K562 (cell line): ENCODE data around the gene ETHE1. TPM values are rescaled to one million over a fixed set of nuclear protein-coding genes. Genes with fewer than 3 reads are reported as not detected.

Experiments used
- ATAC-seq: fragments of 200-7000 bp; cut with Tn5 transposase; 3 replicates; pipeline ENCODE4 v1.9.1; 2020; ENCODE audit warnings: moderate library complexity
- BruUV-seq: library from RNA; stranded (reverse); fragments of 400-500 nt; replicated peaks from 2 replicates; lab custom pipeline; 2021; lab: Mats Ljungman, UMichigan
- CTCF ChIA-PET: fragments of 300-600 bp; formaldehyde crosslinking; extraction: SDS; loops from one replicate; lab custom pipeline; 2021; ENCODE audit warnings: low intra/inter-chr PET ratio; lab: Yijun Ruan, JAX
- POLR2A ChIA-PET: fragments of 300-600, 350-650 bp; sonication (Branson Sonifier 250); formaldehyde crosslinking; extraction: SDS; loops from one replicate; lab custom pipeline; 2021; ENCODE audit warnings: antibody characterized with exemption, inconsistent platforms; lab: Yijun Ruan, JAX
- DNase-seq, 4 experiments: peaks; one replicate each; pipeline versions ENCODE4 v3.0.0 to v3.0.0-alpha.2; 2011 to 2018; ENCODE audit warnings: low spot score in 3 of 4, mixed read lengths in 3 of 4; ENCODE audit errors: extremely low read depth in 1 of 4
- FAIRE-seq: peaks from 2 replicates; lab custom pipeline; 2011; peaks lifted over from hg19 to GRCh38; lab: Jason Lieb, UNC
- H2AFZ ChIP-seq: 2 replicates; pipeline ENCODE4 v1.6.0; 2011; ENCODE audit warnings: low read depth, low read length, control low read depth, inconsistent platforms
- H3K27ac ChIP-seq: fragments of 200-600 bp; 3 replicates; pipeline ENCODE4 v1.8.0; 2011; ENCODE audit warnings: low read depth, mild to moderate bottlenecking, control low read depth, inconsistent platforms, low read length, moderate library complexity, mixed read lengths; ENCODE audit errors: extremely low read depth
- H3K27me3 ChIP-seq, 2 experiments: fragments of 300-600 bp in 1 of 2; 2 replicates in 1 of 2; 3 replicates in 1 of 2; pipeline versions ENCODE4 v1.6.0 to v1.8.0; 2011; ENCODE audit warnings: inconsistent platforms in 2 of 2, low read length in 2 of 2, mild to moderate bottlenecking in 1 of 2, mixed read lengths in 1 of 2, moderate library complexity in 1 of 2; ENCODE audit not compliant: control insufficient read depth in 2 of 2, insufficient read depth in 2 of 2
- H3K36me3 ChIP-seq: fragments of 300-600 bp; 3 replicates; pipeline ENCODE4 v1.8.0; 2011; ENCODE audit warnings: mild to moderate bottlenecking, low read length, inconsistent platforms; ENCODE audit not compliant: control insufficient read depth, insufficient read depth
- H3K4me1 ChIP-seq, 2 experiments: fragments of 200-600 bp in 1 of 2; replicated peaks in 1 of 2; 2 replicates in 1 of 2; 3 replicates in 1 of 2; pipeline versions ENCODE4 v1.5.1 to v1.8.0; 2011; ENCODE audit warnings: inconsistent platforms in 2 of 2, low read length in 2 of 2, mild to moderate bottlenecking in 1 of 2, mixed read lengths in 1 of 2, moderate library complexity in 1 of 2; ENCODE audit not compliant: control insufficient read depth in 2 of 2, insufficient read depth in 2 of 2
- H3K4me2 ChIP-seq: 2 replicates; pipeline ENCODE4 v1.6.1; 2011; ENCODE audit warnings: low read length, control low read depth, inconsistent platforms, mixed read lengths; ENCODE audit not compliant: insufficient read depth
- H3K4me3 ChIP-seq: fragments of 200-600 bp; sonication (generic), shearing (Covaris generic); 2 replicates; pipeline ENCODE4 v1.5.1; 2016; ENCODE audit warnings: control low read depth, inconsistent platforms
- H3K79me2 ChIP-seq: fragments of 200-600 bp; 3 replicates; pipeline ENCODE4 v1.8.0; 2011; ENCODE audit warnings: low read length, inconsistent platforms; ENCODE audit not compliant: control insufficient read depth, insufficient read depth
- H3K9ac ChIP-seq, 2 experiments: 2 replicates each; pipeline versions ENCODE4 v1.6.0 to v1.6.1; 2011; ENCODE audit warnings: low read depth in 2 of 2, low read length in 2 of 2, control low read depth in 1 of 2, inconsistent platforms in 1 of 2, mild to moderate bottlenecking in 1 of 2, mixed read lengths in 1 of 2; ENCODE audit not compliant: insufficient read depth in 1 of 2
- H3K9me1 ChIP-seq: one replicate; pipeline ENCODE4 v1.6.0; 2011; ENCODE audit warnings: inconsistent platforms, mild to moderate bottlenecking, low read length, moderate library complexity; ENCODE audit not compliant: control insufficient read depth, insufficient read depth
- H3K9me3 ChIP-seq: replicated peaks from 2 replicates; pipeline ENCODE4 v1.5.1; 2011; ENCODE audit warnings: low read depth, low read length, inconsistent platforms; ENCODE audit not compliant: control insufficient read depth, insufficient read depth
- H4K20me1 ChIP-seq: replicated peaks from 2 replicates; pipeline ENCODE4 v1.6.1; 2011; ENCODE audit warnings: low read length, inconsistent platforms, mixed read lengths; ENCODE audit not compliant: control insufficient read depth, insufficient read depth
- ARID2 ChIP-seq: fragments of 450-650 bp; IDR thresholded peaks from 2 replicates; pipeline ENCODE4 v1.6.1; 2017; ENCODE audit warnings: antibody characterized with exemption, mild to moderate bottlenecking
- CEBPG ChIP-seq, 3 experiments: fragments of 200-800 bp in 1 of 3; sonication (Bioruptor generic) in 1 of 3; sonication (generic) in 1 of 3; formaldehyde crosslinking in 1 of 3; IDR thresholded peaks in 2 of 3; conservative IDR thresholded peaks in 1 of 3; 2 replicates each; pipeline versions ENCODE4 v1.6.1 to v1.8.0; 2016 to 2022; ENCODE audit warnings: missing compliant biosample characterization in 2 of 3, missing genetic modification characterization in 2 of 3, mild to moderate bottlenecking in 1 of 3, missing genetic modification reagents in 1 of 3
- EGR1 ChIP-seq: fragments of 450-650 bp; conservative IDR thresholded peaks from 2 replicates; pipeline ENCODE4 v1.6.1; 2017; ENCODE audit warnings: mild to moderate bottlenecking
- FOXJ2 ChIP-seq: fragments of 200-800 bp; sonication (Bioruptor generic); IDR thresholded peaks from 2 replicates; pipeline ENCODE4 v1.6.1; 2016; ENCODE audit warnings: missing genetic modification characterization, missing compliant biosample characterization
- GATAD2A ChIP-seq: fragments of 450-650 bp; IDR thresholded peaks from 2 replicates; pipeline ENCODE4 v1.6.1; 2017
- HDGF ChIP-seq: fragments of 450-650 bp; IDR thresholded peaks from 2 replicates; pipeline ENCODE4 v1.6.1; 2016
- KDM2B ChIP-seq: fragments of 250-450 bp; sonication (Bioruptor Pico); IDR thresholded peaks from 2 replicates; pipeline ENCODE4 v1.8.0; 2021; ENCODE audit warnings: mild to moderate bottlenecking, moderate library complexity
- MTF1 ChIP-seq: fragments of 250-450 bp; sonication (Bioruptor Pico); IDR thresholded peaks from 2 replicates; pipeline ENCODE4 v1.9.0; 2021; ENCODE audit warnings: moderate library complexity, mild to moderate bottlenecking, inconsistent platforms, borderline replicate concordance
- PURB ChIP-seq: sonication (generic); formaldehyde crosslinking; IDR thresholded peaks from 2 replicates; pipeline ENCODE4 v1.9.0; 2021; ENCODE audit warnings: low read depth, mild to moderate bottlenecking, missing genetic modification reagents
- ZNF324 ChIP-seq: fragments of 250-450 bp; sonication (Bioruptor Pico); IDR thresholded peaks from 2 replicates; pipeline ENCODE4 v1.4.0; 2020; ENCODE audit warnings: mild to moderate bottlenecking
- ZNF780A ChIP-seq: fragments of 250-450 bp; sonication (Bioruptor Pico); IDR thresholded peaks from 2 replicates; pipeline ENCODE4 v1.5.0; 2021; ENCODE audit warnings: mild to moderate bottlenecking
- WGBS: fragments of 100-300 bp; shearing (Covaris generic); methylation state at CpG from one replicate; pipeline ENCODE4 v1.1.6; 2016; ENCODE audit warnings: low coverage, mixed read lengths; ENCODE audit not compliant: insufficient coverage; ENCODE audit errors: missing lambda C conversion rate; 5-methylcytosine and 5-hydroxymethylcytosine counted together
- in situ Hi-C: fragments of 300-500 bp; cut with MboI; formaldehyde crosslinking; loops from 4 replicates; pipeline ENCODE4 v1.15.0; 2018; ENCODE audit warnings: inconsistent platforms, mixed read lengths
- intact Hi-C: fragments of 100-400 bp; cut with micrococcal nuclease; formaldehyde crosslinking; loops from 2 replicates; pipeline ENCODE4 v1.14.2; 2022
- polyA plus RNA-seq, 8 experiments: library from polyadenylated mRNA; depleted of rRNA in 4 of 8; stranded (reverse) in 5 of 8; unstranded in 3 of 8; fragments of >200 nt; fragmentation: Nextera tagmentation in 2 of 8; fragmentation: Illumina TruSeq in 1 of 8; extraction: Ambion mirVana in 2 of 8; extraction: Trizol in 1 of 8; gene quantifications; 2 replicates each; pipeline versions ENCODE4 v1.2.1 to v1.2.3, GENCODE V29; 2011 to 2014; ENCODE audit warnings: inconsistent platforms in 1 of 8, missing spikeins in 1 of 8
- total RNA-seq, 7 experiments: library from RNA; depleted of rRNA in 6 of 7; stranded (reverse); fragments of >200 nt in 6 of 7; fragmentation: Illumina TruSeq in 2 of 7; extraction: Trizol in 2 of 7; gene quantifications; 2 replicates each; pipeline versions ENCODE4 v1.2.1 to v1.2.3, GENCODE V29; 2011 to 2021; ENCODE audit warnings: low replicate concordance in 1 of 7
- TF ChIP-seq, protein P1 (sequence below): fragments of 450-650 bp; formaldehyde crosslinking; IDR thresholded peaks from 2 replicates; pipeline ENCODE4 v1.4.0; 2020; ENCODE audit warnings: mild to moderate bottlenecking
- TF ChIP-seq, protein P2 (sequence below): fragments of 250-450 bp; sonication (Bioruptor Pico); IDR thresholded peaks from 2 replicates; pipeline ENCODE4 v1.8.0; 2021; ENCODE audit warnings: borderline replicate concordance, mild to moderate bottlenecking, moderate library complexity; ENCODE audit not compliant: poor library complexity, severe bottlenecking
- TF ChIP-seq, protein P3 (sequence below), 2 experiments: fragments of 200-800 bp in 1 of 2; sonication (Bioruptor generic) in 1 of 2; sonication (generic) in 1 of 2; formaldehyde crosslinking in 1 of 2; IDR thresholded peaks in 1 of 2; conservative IDR thresholded peaks in 1 of 2; 2 replicates each; pipeline versions ENCODE4 v1.5.0 to v1.6.1; 2016 to 2020; ENCODE audit warnings: missing compliant biosample characterization in 1 of 2, missing genetic modification characterization in 1 of 2, missing genetic modification reagents in 1 of 2
- TF ChIP-seq, protein P4 (sequence below): fragments of 450-650 bp; IDR thresholded peaks from 2 replicates; pipeline ENCODE4 v1.7.1; 2018; ENCODE audit warnings: mild to moderate bottlenecking, low read depth; ENCODE audit not compliant: partially characterized antibody

ETHE1 gene
- total and polyA plus RNA-seq, 9 of the 15 experiments (the other 6 are each of a cell fraction or from before 2014, with no cell fraction given): 2.9 to 21.0 (median 10.2) TPM

DNA sequence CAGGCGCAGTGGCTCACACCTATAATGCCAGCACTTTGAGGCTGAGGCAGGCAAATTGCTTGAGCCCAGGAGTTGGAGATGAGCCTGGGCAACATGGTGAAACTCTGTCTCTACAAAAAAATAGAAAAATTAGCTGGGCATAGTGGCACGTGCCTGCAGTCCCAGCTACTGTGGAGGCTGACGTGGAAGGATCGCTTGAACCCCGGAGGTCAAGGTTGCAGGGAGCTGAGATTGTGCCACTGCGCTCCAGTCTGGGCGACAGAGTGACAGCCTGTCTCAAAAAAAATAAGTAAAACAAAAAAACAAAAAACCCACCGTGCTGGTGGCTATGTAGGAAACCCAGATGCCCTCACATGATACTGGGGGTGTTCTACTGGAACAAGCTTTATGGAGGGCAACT lies 38.8 kb downstream of the ETHE1 start:
- Histone ChIP-seq H4K20me1 (no peaks in the 10 kb centered on the region), H3K79me2 (no peaks in the 10 kb centered on the region), H3K4me2 (no peak overlapping the region), H3K9me3 (no peaks in the 10 kb centered on the region), H3K27me3 (no peaks in the 10 kb centered on the region), H3K9ac (no peak overlapping the region; a peak in 1 of 4 replicates), H3K36me3 (no peaks in the 10 kb centered on the region), H3K4me3 (no peak overlapping the region), H3K4me1 (no peaks in the 10 kb centered on the region; a peak in 1 of 5 replicates), H3K9me1 (no peaks in the 10 kb centered on the region), H2AFZ (no peak overlapping the region), H3K27ac (no peak overlapping the region)
- no TSS peak for BruUV-seq
- FAIRE-seq: no peak
- DNase-seq: no peak
- ATAC-seq: no peak
- in situ Hi-C loops (no loop called here), intact Hi-C loops (no loop called here)
- TF ChIP-seq GATAD2A (no peak), ZNF324 (CRISPR knock-in tag) (no peak), ZNF780A (CRISPR knock-in tag) (no peak), KDM2B (CRISPR knock-in tag) (no peak), HDGF (no peak), ARID2 (no peak), FOXJ2 (tag) (no peak), PURB (CRISPR knock-in tag) (no peak), MTF1 (no peak), CEBPG (CRISPR knock-in tag; IDR thresholded peaks at IDR 0.05) (no peak), CEBPG (tag; conservative IDR thresholded peaks at IDR 0.05 in 1 of 2, IDR thresholded peaks at IDR 0.05 in 1 of 2) (no peak), EGR1 (no peak)
- TF ChIP-seq, protein P1, sequence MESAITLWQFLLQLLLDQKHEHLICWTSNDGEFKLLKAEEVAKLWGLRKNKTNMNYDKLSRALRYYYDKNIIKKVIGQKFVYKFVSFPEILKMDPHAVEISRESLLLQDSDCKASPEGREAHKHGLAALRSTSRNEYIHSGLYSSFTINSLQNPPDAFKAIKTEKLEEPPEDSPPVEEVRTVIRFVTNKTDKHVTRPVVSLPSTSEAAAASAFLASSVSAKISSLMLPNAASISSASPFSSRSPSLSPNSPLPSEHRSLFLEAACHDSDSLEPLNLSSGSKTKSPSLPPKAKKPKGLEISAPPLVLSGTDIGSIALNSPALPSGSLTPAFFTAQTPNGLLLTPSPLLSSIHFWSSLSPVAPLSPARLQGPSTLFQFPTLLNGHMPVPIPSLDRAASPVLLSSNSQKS (CRISPR knock-in tag): no peak
- TF ChIP-seq, protein P2, sequence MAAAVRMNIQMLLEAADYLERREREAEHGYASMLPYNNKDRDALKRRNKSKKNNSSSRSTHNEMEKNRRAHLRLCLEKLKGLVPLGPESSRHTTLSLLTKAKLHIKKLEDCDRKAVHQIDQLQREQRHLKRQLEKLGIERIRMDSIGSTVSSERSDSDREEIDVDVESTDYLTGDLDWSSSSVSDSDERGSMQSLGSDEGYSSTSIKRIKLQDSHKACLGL (CRISPR knock-in tag): no peak
- TF ChIP-seq, protein P3, sequence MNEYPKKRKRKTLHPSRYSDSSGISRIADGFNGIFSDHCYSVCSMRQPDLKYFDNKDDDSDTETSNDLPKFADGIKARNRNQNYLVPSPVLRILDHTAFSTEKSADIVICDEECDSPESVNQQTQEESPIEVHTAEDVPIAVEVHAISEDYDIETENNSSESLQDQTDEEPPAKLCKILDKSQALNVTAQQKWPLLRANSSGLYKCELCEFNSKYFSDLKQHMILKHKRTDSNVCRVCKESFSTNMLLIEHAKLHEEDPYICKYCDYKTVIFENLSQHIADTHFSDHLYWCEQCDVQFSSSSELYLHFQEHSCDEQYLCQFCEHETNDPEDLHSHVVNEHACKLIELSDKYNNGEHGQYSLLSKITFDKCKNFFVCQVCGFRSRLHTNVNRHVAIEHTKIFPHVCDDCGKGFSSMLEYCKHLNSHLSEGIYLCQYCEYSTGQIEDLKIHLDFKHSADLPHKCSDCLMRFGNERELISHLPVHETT (CRISPR knock-in tag; conservative IDR thresholded peaks at IDR 0.05 in 1 of 2, IDR thresholded peaks at IDR 0.05 in 1 of 2): no peak
- TF ChIP-seq, protein P4, sequence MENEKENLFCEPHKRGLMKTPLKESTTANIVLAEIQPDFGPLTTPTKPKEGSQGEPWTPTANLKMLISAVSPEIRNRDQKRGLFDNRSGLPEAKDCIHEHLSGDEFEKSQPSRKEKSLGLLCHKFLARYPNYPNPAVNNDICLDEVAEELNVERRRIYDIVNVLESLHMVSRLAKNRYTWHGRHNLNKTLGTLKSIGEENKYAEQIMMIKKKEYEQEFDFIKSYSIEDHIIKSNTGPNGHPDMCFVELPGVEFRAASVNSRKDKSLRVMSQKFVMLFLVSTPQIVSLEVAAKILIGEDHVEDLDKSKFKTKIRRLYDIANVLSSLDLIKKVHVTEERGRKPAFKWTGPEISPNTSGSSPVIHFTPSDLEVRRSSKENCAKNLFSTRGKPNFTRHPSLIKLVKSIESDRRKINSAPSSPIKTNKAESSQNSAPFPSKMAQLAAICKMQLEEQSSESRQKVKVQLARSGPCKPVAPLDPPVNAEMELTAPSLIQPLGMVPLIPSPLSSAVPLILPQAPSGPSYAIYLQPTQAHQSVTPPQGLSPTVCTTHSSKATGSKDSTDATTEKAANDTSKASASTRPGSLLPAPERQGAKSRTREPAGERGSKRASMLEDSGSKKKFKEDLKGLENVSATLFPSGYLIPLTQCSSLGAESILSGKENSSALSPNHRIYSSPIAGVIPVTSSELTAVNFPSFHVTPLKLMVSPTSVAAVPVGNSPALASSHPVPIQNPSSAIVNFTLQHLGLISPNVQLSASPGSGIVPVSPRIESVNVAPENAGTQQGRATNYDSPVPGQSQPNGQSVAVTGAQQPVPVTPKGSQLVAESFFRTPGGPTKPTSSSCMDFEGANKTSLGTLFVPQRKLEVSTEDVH: no peak
- ChIA-PET CTCF (no interaction called here), POLR2A (no interaction called here)
- WGBS: 63% methylated on average over 8 of the region's 8 CpGs
